Kasumi-1 (cell line): ENCODE results near the gene CCDC9B.
A peak's percentile ranks its signal among the peaks of the same experiment; 100 is the strongest.

Experiments used
- DNase-seq, 2 experiments: peaks; one replicate each; lab custom pipeline; 2025; lab: John Stamatoyannopoulos, UW

Gene CCDC9B

DNA sequence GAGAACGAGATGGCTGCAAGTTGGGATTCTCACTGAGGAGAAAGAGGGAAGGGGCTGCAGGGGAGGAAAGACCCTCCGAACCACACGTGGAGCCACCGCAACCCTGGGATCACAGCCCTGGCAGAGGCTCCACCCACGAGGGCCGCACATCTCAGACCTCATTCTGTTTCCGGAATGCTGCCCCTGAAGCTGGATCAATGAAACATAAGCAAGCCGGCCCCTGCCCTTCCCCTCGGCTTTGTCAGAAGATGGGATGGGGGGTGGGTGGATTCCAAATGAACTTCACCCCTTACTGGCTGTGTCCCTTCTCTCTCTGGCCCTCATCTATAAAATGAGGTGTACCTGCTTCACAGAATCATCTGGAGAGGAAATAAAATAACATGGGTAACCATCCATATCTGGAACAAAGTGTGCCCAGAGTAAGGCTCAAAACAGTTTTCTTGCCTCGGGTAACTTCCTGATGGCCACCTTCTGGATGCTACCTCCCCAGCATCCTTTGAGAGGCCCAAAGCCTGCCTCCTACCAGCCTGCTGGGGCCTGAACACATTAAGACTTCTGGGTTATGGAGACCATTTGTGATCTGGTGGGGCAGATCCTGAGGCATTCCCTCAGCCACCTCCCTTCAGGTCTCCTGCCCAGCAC lies 4.6 kb upstream of the CCDC9B start:
- DNase-seq = no peak

GRCh38 chr15:40344631-40345120 lies 3.9 kb upstream of the CCDC9B start:
- peak; percentile 66 to 67 for DNase-seq

DNA sequence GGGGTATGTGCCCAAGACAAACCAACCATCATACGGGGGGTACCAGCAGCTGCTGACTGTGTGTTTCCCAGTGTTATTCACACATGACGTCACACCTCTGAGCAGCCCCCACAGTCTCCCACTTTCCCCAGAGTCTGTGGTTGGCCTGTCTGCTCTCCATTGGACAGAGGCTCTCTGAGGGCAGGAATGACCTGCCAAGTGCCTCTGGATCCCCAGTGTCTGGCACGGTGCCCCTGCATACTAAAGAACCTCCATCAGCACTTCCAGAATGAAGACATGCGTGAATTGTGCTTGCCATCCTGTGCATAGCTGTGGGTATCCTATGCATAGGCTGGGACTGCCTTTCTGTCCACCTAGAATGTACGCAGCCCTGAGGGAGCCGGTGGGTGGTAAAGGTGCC lies 3.5 kb upstream of the CCDC9B start:
- no peak for DNase-seq

DNA sequence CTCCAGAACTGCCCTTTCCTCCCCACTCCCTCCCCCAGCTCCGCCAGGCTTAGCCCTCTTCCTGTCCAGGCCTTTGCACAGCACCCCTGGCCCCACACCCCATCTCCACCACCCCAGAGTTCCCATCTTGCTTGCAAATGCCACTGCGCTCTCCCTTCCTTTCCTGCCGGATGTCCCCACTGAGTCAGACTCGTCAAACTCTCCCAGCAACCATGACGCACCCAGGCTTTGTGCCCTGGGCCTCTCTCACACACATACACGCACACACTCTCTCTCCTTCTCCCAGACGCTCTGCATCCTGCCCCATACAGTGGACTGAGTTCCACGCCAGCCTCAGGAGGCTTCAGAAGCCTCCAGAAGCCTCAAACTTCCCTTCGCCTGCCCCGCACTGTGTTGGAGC lies 2.8 kb upstream of the CCDC9B start:
- DNase-seq = peak; percentile 71 to 74

- no peak for DNase-seq
Observed at GRCh38 chr15:40342416-40343320, 1.9 kb upstream of the CCDC9B start.

DNA sequence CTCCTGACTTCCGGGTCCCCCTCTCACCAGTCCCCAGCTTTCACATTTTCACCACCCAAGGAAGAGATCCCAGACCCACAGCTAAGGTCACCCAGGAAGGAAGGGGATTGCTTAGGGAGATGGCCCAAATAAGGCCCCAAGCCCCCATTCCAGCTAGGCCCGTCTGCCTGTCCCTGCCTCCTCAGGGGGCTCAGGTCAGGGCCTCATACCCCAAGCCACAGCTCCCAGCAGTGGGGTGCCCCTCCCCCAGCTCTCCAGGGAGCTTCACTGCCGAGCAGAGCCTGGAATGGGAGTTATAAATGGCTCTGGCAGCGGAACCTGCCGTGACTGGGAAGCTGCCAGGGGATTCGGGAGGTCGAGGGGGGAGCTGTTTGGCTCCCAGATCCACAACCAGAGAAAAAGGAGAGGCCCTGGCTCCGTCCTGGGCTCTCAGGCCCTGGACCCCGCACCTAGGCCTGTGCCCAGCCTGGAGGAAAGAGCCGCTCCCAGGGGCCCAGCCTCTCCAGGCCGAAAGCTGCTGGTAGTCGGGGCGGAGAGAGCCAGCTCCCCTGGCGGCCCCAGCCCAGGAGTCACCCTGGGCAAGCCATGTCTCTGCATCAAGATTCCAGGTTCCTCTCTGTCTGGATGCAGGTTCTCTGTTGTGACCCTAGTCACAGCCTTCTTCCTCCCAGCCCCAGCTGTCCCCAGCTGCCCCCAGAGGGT lies 550 bp downstream of the CCDC9B start:
- no peak for DNase-seq

DNA sequence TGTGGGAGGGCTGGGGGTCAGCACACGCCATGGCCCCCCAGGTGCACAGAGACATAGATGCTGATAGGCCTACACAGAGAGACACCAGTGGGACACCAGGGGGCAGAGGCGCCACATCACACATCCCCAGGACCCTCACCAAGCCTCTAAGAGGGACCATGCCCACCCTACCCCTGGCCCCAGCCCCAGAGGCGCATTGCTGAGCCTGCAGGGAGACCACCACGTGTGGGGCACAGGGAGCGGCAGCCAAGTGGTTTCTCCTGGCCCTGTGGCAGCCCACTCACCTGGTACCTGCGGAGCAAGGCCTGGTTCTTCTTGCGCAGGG lies 1.2 kb downstream of the CCDC9B start:
- no peak for DNase-seq

DNA sequence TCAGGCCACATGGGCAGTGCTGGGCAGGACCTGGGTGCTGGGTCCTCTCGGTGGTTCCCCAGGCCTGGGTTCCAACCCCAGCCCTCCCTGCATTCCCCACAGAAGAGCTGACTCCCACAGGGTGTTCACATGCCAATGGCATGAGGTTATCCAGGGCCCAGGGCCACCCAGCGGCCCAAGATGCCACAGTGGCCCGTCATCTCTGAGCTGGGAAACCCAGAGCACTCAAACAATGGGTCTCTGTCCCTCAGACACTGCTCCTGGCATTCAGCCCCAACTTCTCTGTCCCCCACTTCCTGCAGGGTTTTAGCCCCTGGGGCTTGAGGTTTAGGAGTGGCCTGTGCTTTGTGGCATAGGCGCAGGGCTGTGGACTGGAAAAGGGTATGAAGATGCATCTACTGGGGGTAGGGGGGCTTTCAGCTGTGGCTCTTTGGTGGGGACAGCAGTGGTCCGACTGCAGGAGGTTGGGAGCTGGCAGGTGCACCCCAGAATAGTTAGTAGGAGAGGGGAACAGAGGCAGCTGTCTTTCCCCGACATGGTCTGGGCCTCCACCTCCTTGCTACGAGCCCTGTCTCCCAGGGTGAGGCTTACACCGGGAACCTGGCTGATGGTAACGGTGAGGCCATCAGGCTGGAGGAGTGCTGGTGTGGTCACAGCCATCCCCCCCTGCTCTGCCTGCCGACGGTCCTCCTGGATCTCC lies 1.7 kb downstream of the CCDC9B start:
- no peak for DNase-seq

- DNase-seq = peak; percentile 58 to 71
Observed at GRCh38 chr15:40338041-40338657, 2.6 kb downstream of the CCDC9B start.

GRCh38 chr15:40337597-40337996 lies 3.1 kb downstream of the CCDC9B start:
- DNase-seq = no peak

DNA sequence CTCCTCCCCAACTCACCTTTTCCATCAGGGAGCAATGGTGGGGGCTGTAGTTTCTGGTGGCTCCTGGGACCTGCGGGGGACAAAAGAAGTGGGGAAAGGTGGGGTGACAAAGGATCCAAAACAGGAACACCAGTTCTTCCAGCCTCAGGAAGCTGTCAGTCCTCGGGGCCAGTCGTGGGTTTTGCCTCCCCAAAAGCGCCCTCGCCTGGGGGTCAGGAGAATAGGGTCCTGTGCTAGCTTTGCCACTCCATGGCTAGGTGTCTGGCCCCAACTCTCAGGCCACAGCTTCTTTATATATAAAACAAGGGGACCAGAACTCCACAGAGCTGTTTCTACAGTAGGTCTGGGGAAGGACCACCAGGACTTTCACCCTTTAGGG lies 4.0 kb downstream of the CCDC9B start:
- no peak for DNase-seq

DNA sequence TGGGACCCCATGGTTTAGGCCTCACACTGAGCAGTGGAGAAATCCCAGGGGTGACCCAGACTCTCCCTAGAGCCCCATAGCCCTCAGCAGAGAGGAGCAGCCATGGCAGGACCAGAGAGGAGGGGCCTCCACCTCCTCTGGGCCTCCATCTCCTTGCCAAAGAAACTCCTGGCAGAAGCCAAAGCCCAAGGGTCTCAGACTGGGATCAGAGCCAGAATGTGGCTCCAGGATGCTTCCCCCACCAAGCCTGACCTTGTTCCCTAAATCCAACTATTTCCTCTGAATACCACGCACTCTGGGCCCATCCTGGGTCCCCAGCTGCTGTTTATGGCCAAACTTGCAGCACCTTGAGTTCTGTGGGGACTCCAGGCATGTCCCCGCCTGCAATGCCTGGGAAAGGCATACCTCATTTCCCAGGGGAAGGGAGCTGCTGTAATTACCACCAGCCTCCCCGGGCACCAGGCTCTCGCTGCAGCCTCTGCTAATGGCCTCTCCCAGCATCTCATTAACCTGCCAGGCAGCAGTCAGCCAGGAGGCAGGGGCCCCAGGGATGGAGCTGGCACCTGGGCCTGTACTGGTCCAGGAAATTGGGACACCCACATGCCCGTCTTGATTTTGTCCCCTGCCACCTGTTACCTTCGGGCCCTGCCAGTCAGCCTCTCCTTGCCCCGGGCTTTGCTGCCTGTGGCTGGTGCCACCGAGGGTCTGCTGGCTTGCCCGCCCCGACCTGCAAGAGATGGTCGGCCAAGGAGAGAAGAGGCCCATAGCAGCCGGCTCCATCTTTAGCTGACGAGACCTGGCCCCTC lies 4.6 kb downstream of the CCDC9B start:
- DNase-seq = no peak

GRCh38 chr15:40334941-40335795 lies 5.6 kb downstream of the CCDC9B start:
- no peak for DNase-seq

DNA sequence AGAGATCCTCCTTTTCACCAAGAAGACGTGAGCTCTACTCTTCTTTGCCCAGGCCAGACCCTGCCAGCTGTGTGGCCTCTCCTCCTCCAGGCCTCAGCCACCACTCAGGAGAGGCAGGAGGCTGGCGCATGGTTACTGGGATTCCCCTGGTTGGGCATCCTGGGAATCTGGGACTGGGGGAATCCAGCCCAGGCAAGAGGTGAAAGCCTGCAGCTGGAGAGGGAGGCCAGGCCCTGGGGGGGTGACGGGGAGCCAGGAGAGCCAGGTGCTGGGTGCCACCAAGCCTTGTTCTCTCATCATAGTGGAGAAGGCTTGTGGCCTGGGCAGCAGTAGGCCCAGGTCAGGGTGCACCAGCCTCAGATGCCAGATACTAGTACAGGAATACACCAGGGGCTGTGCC lies 6.2 kb downstream of the CCDC9B start:
- DNase-seq = no peak

DNA sequence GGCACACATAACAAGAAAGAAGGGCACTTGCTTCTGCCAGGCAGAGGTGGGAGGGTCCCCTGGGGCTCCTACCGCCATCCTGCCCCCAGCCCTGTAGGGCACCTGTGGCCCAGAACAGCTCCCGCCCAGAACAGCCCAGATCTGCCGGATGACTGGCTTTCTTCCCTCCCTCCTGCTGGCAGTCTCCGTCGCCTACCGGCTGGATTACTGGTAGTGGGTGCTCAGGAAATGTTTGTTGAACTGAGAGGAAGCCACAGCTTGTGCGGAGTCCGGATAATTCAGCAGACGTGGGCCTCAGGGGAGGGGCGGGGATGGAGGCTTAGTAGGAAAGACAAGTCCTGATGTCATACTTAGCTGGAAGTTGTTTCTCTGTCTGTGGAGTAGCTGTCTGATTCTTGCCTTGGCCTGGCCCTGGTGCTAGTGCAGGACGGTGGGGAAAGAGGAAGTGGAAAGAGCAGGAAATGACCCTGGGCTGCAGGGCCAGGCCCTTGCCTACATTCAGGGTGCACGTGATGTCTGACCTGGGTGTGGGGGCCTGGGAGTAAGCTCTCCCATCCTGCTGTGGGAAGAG lies 6.7 kb downstream of the CCDC9B start:
- DNase-seq = peak; percentile 92 to 95

GRCh38 chr15:40332113-40332781 lies 8.5 kb downstream of the CCDC9B start:
- no peak for DNase-seq

DNA sequence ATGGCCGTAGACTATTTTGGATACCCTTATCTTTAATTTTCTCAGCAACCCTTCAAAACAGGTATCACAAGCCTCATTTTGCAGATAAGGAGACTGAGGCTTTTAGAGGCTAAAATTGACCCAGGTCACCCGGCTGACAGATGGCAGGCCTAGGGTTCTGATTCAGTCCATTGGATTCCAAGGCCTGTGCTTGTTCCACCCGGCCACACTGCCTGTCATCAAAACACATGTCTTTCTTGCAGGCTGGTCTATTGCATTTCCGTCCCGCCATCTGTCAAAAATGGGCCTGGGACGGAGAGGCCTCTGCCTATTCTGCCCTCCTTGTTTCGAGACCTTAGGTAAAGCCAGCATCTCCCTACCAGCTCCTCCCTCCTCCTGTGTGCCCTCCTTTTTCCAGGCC lies 9.1 kb downstream of the CCDC9B start:
- no peak for DNase-seq

DNA sequence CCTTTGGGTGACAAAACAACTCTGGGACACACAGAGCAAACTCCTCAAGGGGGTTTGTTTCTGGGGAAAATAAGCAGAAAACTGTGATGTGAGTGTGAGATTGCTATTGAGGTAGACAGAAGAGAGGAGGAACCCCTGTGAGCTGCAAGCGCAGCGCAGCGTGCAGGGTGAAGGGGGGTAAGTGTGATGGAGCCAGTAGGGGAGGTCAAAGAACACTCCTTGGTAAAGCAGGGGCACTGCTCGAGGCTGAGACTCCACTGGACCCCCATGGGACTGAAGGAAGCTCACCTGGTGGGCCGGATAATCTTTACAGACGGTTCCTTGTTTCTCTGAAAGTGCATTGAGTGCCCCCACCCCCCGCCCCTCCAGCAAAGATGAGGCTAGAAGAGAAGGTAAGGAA lies 9.7 kb downstream of the CCDC9B start:
- DNase-seq = no peak

GRCh38 chr15:40330368-40330836 lies 10.3 kb downstream of the CCDC9B start:
- no peak for DNase-seq
